Lung (tissue), 12 donors: ENCODE measurements around the gene ILK. TPM values are rescaled to one million over a fixed set of nuclear protein-coding genes. Genes with fewer than 3 reads are reported as not detected.

Experiments used
- ATAC-seq: fragments of 200-7000 bp; cut with Tn5 transposase; one replicate; pipeline ENCODE4 v1.9.1; 2020; ENCODE audit warnings: moderate number of reproducible peaks; ENCODE audit not compliant: insufficient read depth, low FRiP score
- DNase-seq, 3 donors: peaks; one replicate each; pipeline ENCODE4 v3.0.0-alpha.2; 2013 to 2017
- H3K27ac ChIP-seq, 2 donors: one replicate each; pipeline ENCODE4 v1.5.1; 2013; ENCODE audit warnings: mild to moderate bottlenecking in 2 of 2, moderate library complexity in 2 of 2, control low read depth in 1 of 2, inconsistent platforms in 1 of 2, low read depth in 1 of 2, low read length in 1 of 2
- H3K27me3 ChIP-seq, 3 donors: one replicate each; pipeline ENCODE4 v1.5.1; 2013; ENCODE audit warnings: low read length in 2 of 3; ENCODE audit not compliant: control insufficient read depth in 3 of 3, insufficient read depth in 3 of 3
- H3K36me3 ChIP-seq, 4 donors: one replicate each; pipeline ENCODE4 v1.5.1; 2013; ENCODE audit warnings: low read length in 4 of 4, mild to moderate bottlenecking in 1 of 4, moderate library complexity in 1 of 4; ENCODE audit not compliant: control insufficient read depth in 4 of 4, insufficient read depth in 4 of 4
- H3K4me1 ChIP-seq, 5 donors: one replicate each; pipeline ENCODE4 v1.5.1; 2013; ENCODE audit warnings: low read length in 5 of 5, mild to moderate bottlenecking in 2 of 5, moderate library complexity in 1 of 5; ENCODE audit not compliant: control insufficient read depth in 5 of 5, insufficient read depth in 5 of 5
- H3K4me3 ChIP-seq: one replicate; pipeline ENCODE4 v1.5.1; 2013; ENCODE audit warnings: mild to moderate bottlenecking, control low read depth, moderate library complexity
- H3K9ac ChIP-seq, 2 donors: one replicate each; pipeline ENCODE4 v1.5.1; 2013; ENCODE audit warnings: low read length in 2 of 2, control low read depth in 1 of 2; ENCODE audit not compliant: insufficient read depth in 1 of 2
- H3K9me3 ChIP-seq, 4 donors: one replicate each; pipeline ENCODE4 v1.5.1; 2013; ENCODE audit warnings: low read length in 3 of 4, mild to moderate bottlenecking in 1 of 4, moderate library complexity in 1 of 4; ENCODE audit not compliant: control insufficient read depth in 4 of 4, insufficient read depth in 3 of 4
- CTCF ChIP-seq: IDR thresholded peaks from 2 replicates; pipeline ENCODE4 v1.5.1; 2012; ENCODE audit warnings: mild to moderate bottlenecking; ENCODE audit errors: control extremely low read depth, extremely low read depth
- WGBS, 2 donors: extraction: QIAGEN DNeasy Blood & Tissue Kit; methylation state at CpG; one replicate each; pipeline ENCODE4 v1.1.7; 2013; 5-methylcytosine and 5-hydroxymethylcytosine counted together
- polyA plus RNA-seq, 2 donors: library from polyadenylated mRNA; stranded (reverse); fragments of 200-250 nt; gene quantifications; one replicate each; pipeline ENCODE4 v1.2.1, GENCODE V29; 2013
- total RNA-seq, 2 donors: library from RNA; depleted of rRNA in 1 of 2; stranded (reverse); fragments of >200 nt in 1 of 2; gene quantifications; one replicate each; pipeline ENCODE4 v1.2.1, GENCODE V29; 2014 to 2021
- donor health status: control.
- donor health status: control.
- donor health status: Bipolar disorder and iron deficiency.
- donor health status: healthy.
- donor health status: DM: yes; HTN: yes; CAD: no.

Gene ILK
- total and polyA plus RNA-seq, 4 donors = 91.1 to 147 (median 136) TPM

GRCh38 chr11:6635082-6635932, 31.7 kb downstream of the ILK start:
- peak; percentile 73 to 87 (median 76) for DNase-seq
- no peak for ATAC-seq
- 21 to 37% methylated on average over 10 of the region's 10 CpGs for WGBS, 2 donors
- no peak overlapping the region for H3K4me3 ChIP-seq
- H3K36me3 ChIP-seq = peaks cover 0 to 32% (median 17%) of the 10 kb centered on the region in 4 donors
- H3K4me1 ChIP-seq = peaks cover 7 to 28% (median 12%) of the 10 kb centered on the region in 5 donors
- H3K27me3 ChIP-seq = no peaks in the 10 kb centered on the region
- H3K9ac ChIP-seq = peak overlapping the region in 1 of 2 donors; percentile 39
- H3K27ac ChIP-seq = peak overlapping the region; percentile 35 to 76
- H3K9me3 ChIP-seq = peaks cover 0 to 2% (median 0%) of the 10 kb centered on the region in 4 donors
- no peak for TF ChIP-seq CTCF

- H3K9me3 ChIP-seq = peaks cover 0 to 1% (median 0%) of the 10 kb centered on the region in 4 donors
- no peak overlapping the region for H3K9ac ChIP-seq
- H3K27ac ChIP-seq = peak overlapping the region in 1 of 2 donors; percentile 55
- TF ChIP-seq CTCF = no peak
- WGBS, 2 donors = 79 to 85% methylated on average over 3 of the region's 3 CpGs
- H3K4me1 ChIP-seq = peaks cover 7 to 28% (median 12%) of the 10 kb centered on the region in 5 donors
- H3K27me3 ChIP-seq = no peaks in the 10 kb centered on the region
- H3K4me3 ChIP-seq = no peak overlapping the region
- no peak for ATAC-seq
- no peak for DNase-seq
- H3K36me3 ChIP-seq = peaks cover 0 to 39% (median 17%) of the 10 kb centered on the region in 4 donors
These were observed 32.9 kb downstream of the ILK start for GRCh38 chr11:6636480-6636879.

- Histone ChIP-seq H3K36me3 (peaks cover 0 to 30% (median 15%) of the 10 kb centered on the region in 4 donors), H3K9me3 (no peaks in the 10 kb centered on the region), H3K4me3 (no peak overlapping the region), H3K4me1 (peaks cover 7 to 28% (median 12%) of the 10 kb centered on the region in 5 donors), H3K27me3 (no peaks in the 10 kb centered on the region), H3K27ac (peak overlapping the region in 1 of 2 donors; percentile 37), H3K9ac (no peak overlapping the region)
- no peak for TF ChIP-seq CTCF
- DNase-seq (no peak), ATAC-seq (peak; percentile 71)
- 38 to 63% methylated on average over 3 of the region's 3 CpGs for WGBS, 2 donors
These were observed 34.3 kb downstream of the ILK start for GRCh38 chr11:6637871-6638270.
